AG20443 (cell line): ENCODE data around the gene TMEM140.
A peak's percentile ranks its signal among the peaks of the same experiment; 100 is the strongest.
"Not testable (repeated sequence)": the region's sequence is repeated elsewhere in the genome, so short reads cannot be mapped to it uniquely, and the experiment has no call there.

Experiments used
- DNase-seq: peaks from one replicate; pipeline ENCODE4 v3.0.0; 2012; ENCODE audit warnings: low spot score, mixed read lengths

TMEM140 gene

GRCh38 chr7:135158874-135159273 is 11.0 kb downstream of the TMEM140 start:
- no peak for DNase-seq

- DNase-seq = no peak
These were observed 11.7 kb downstream of the TMEM140 start for GRCh38 chr7:135159359-135160085.

- no peak for DNase-seq
These were observed 12.4 kb downstream of the TMEM140 start for GRCh38 chr7:135160098-135160857.

DNA sequence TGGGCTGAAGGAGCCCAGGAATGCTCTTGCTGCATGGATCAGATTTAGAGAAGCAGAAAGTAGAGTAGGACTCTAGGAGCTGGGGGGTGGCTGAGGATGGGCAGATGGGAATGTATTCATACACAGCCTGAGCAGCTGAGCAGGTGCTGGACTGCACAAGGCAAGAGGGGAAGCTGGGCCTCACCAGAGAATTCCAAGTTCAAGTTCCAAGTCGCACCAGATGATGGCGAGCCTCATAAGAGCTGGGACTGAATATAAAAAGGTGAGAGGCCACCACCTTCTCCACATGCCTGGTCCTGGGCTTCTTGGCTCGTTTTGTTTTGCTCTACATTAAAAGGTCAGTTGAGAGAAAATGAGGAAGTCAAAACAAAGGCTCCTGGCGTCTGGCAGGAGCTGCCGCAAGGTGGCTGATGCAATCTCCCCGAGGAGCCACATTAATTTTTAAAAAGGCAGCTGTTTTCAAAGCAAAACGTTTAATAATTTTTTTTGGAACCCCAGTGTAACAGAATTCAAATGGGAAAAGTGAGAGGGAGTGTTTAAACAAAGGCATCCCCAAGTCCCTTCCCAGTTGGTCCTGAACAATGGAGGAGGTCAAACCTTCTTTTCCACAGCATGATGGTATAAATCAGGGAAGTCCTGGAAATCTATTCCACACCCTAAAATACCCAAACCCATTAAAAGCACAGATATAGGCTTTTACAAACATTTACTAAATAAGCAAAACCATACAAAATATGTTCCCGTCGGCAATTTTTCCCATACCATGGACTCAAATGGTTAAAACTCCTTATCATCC is 13.2 kb downstream of the TMEM140 start:
- no peak for DNase-seq

- DNase-seq = no peak
These were observed 13.8 kb downstream of the TMEM140 start for GRCh38 chr7:135161669-135162068.

GRCh38 chr7:135162382-135163001 is 14.6 kb downstream of the TMEM140 start:
- no peak for DNase-seq

DNA sequence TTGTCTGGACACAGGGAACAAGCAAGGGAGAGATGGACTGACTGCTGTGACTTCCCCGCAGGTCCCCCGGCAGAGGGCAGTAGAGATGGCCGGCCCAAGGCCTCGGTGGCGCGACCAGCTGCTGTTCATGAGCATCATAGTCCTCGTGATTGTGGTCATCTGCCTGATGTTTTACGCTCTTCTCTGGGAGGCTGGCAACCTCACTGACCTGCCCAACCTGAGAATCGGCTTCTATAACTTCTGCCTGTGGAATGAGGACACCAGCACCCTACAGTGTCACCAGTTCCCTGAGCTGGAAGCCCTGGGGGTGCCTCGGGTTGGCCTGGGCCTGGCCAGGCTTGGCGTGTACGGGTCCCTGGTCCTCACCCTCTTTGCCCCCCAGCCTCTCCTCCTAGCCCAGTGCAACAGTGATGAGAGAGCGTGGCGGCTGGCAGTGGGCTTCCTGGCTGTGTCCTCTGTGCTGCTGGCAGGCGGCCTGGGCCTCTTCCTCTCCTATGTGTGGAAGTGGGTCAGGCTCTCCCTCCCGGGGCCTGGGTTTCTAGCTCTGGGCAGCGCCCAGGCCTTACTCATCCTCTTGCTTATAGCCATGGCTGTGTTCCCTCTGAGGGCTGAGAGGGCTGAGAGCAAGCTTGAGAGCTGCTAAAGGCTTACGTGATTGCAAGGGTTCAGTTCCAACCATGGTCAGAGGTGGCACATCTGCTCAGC is 16.6 kb downstream of the TMEM140 start:
- DNase-seq = no peak

- DNase-seq = no peak
These were observed 18.0 kb downstream of the TMEM140 start for GRCh38 chr7:135165862-135166261.

- no peak for DNase-seq
These were observed 18.6 kb downstream of the TMEM140 start for GRCh38 chr7:135166338-135166990.

DNA sequence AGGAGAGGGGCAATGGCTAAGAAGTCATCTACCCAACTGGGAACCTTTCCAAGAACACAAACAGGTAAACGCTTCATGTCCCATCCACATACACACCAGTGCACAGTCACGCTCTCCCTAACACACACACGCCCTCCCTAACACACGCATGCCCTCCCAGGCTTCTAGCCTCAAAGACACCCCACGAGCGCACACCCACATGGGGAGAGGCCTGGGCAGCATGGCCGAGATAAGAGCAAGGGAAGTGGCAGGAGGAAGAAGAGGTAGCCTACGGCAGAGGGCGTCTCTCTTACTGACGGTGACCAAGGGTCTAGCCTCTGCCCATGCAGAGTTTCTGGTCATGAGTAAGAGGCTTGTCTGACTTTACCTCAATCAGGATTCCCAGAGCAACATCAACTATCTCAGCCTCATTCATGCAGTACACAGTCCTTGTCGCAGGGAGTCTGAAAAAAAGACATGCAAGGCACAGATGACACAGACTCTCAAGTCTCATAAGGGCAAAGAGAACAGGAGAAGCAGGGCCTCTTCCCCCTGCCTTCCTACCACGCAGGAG is 19.6 kb downstream of the TMEM140 start:
- no peak for DNase-seq

GRCh38 chr7:135168001-135168400 is 20.1 kb downstream of the TMEM140 start:
- DNase-seq = no peak

GRCh38 chr7:135168489-135169140 is 20.7 kb downstream of the TMEM140 start:
- DNase-seq = no peak

DNA sequence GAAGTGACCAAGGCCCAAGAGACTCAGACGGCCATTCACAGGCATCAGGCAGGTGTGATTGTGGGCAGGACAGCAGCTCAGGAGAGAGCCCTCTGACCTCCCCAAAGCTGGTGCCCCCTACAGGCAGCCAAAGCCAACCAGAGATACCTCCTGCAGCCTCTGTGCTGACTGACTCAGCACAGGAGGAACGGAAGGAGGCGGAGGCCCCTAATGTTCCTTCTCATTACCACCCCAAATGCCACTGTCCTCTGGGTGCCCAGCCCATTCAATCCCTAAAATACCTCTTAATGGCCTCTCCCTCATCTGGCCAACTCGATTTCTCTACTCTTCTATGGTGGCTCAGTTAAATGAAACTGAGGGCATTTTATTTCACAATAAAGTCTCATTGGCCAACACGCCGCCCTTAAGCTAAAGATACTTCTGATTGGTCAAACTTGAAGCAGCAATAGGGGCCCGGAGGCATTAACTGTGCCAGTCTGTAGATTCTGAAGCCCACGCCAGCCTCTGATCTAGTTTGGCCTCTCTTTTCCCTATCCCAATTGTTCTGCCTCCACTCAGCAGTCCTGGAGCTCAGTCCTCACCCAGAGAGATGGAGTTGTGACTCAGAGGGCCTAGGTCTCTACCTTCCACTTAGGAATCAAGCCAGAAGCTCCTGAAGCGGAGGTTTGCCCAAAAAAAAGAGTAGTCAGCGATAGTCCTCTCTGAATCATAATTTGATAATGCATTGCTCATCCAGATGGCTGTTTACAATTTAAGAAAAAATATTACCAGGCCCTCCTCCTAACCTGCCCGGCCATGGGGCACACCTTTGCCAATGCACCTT is 21.5 kb downstream of the TMEM140 start:
- DNase-seq = no peak

DNA sequence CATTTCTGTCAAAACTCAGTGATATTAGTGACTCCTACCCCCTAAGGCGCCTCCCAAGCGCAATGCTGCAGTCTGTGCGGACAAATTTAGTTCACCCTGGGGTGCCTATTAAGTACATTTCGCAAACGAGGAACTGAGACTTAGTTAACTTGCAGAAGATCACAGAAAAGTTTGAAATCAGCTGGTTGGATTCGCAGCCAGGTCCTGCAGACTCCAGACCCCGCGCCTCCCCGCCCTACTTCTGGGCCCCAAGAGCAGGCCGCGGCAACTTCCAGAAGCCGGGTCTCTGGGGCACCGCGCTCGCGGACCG is 22.0 kb downstream of the TMEM140 start:
- no peak for DNase-seq

- DNase-seq = peak; percentile 99
These were observed 22.6 kb downstream of the TMEM140 start, which contains the start of gene CYREN for GRCh38 chr7:135170274-135170997. CYREN (minus strand) TSS chr7:135170707; CDS start chr7:135168922, 1,785 bp downstream.

DNA sequence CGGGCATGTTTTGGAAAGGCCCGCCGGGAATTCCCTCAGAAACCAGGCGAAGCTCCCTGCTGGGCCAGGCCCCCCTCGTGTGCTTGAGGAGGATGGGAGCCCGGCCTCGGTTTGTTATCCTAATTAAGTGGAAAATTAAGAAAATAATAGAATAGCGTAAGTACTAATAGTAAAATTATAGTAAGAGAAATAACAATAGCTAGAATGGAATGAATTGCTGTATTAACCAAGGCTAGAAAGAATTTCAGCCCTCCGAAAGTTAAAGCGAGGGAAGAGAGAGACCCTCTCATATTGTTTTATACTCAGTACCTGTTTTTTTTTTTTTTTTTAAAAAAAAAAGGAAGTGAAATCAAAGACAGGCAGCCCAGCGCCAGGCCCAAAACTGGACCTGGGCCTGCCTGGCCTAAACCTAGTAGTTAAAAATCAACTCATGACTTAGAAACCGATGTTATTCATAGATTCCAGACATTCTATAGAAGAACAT is 23.2 kb downstream of the TMEM140 start:
- not testable (repeated sequence) for DNase-seq

GRCh38 chr7:135171581-135172291 is 23.9 kb downstream of the TMEM140 start:
- not testable (repeated sequence) for DNase-seq

DNA sequence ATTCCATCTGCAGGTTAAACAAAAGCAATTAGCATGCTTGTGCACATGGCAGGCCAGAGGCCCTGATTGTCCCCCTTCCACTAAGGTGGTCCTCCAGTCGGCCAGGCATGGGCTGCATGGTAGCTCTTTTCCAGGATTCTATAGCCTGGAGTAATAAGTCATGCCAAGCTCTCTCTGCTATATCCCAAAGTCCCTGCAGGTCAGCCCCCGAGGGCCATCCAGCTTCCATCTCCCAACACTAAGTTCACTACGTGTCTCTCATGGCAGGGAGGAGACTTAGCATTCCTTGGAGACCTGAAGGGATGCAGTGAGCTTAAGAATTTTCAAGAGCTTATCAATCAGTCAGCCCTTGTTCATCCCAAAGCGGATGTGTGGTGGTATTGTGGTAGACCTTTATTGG is 26.0 kb downstream of the TMEM140 start:
- not testable (repeated sequence) for DNase-seq
